HG03460 (cell line): ENCODE results near the gene TUFT1.
"Not testable (repeated sequence)": the region's sequence is repeated elsewhere in the genome, so short reads cannot be mapped to it uniquely, and the experiment has no call there.

Source experiments
- ATAC-seq: cut with Tn5 transposase; IDR thresholded peaks from one replicate; pipeline ENCODE4 v1.9.1; 2021; ENCODE audit not compliant: unreplicated experiment

Gene TUFT1

DNA sequence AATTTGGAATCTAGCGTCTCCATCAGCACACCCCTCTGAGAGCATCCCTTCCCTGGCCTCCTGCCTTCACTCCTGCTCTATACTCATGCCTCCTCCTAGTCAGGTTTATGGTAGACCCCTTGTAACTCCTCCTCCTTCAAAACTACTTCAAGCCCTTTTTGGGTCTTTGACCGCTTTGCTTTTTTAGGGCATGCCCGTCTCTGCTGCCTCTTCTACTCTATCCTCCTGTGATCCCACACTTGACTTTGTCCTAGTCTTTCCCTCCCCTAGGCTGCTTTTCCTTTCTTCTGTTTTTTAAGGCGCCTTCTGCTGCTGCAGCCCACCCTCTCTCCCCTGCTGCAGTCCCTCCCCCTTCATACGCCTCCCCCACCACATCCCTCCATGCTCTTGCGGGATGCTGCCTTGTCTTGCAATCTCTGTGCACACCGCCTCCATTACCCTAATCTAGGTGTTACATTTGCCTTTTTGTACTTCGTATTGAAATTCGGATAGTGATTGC lies 73.2 kb downstream of the TUFT1 start:
- no peak for ATAC-seq

DNA sequence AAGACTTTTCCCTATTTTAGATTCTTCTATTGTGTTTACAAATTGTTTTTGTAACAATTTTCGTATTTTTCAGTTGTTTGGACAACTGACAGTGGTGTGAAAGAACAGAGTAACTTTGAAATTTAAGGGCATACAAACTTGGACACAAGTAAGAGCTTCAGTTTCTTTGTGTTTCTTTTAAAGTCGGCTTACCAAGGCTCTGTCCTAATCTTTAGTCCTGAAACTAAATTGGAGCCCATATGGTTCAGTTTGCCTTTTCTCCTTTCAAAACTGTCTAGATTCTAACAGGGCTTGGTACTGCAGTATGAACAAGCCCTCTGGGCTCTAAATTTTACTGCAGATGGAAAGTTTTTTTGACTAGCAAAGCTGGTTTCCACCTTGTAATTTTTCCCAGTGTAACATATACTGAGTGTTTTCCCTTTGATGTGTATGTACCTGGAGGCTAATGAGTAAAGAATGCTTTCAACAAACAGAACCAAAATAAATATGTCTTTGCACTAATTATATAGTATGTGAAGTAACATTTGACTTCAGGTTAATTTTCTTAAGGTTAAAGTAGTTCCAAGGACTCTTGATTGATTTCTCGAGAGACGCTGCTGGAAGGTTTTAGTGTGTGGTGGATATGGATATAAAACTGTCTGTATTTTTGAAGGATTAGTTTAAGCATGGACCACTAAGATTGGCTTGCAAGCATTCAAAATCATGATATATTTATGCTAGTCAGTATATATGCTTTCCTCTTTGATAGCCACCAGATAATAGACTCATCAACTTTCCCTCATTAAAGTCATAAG lies 75.8 kb downstream of the TUFT1 start:
- no peak for ATAC-seq

DNA sequence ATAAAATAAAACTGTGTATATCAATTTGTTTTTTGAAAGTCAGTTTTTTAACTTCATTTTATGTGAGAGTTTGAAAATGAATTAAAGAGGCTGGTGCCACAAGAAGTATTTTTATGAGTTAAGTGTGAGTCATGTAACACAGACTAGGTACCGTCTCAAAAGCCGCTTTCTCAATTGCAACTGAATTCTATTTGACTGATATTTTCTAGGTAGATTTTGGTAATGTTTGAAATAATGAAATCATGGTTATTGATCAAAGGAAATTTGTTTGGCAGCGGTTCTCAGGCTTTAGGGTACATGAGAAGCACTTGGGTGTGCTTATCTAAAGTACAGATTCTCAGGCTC lies 76.4 kb downstream of the TUFT1 start:
- ATAC-seq, result no peak

DNA sequence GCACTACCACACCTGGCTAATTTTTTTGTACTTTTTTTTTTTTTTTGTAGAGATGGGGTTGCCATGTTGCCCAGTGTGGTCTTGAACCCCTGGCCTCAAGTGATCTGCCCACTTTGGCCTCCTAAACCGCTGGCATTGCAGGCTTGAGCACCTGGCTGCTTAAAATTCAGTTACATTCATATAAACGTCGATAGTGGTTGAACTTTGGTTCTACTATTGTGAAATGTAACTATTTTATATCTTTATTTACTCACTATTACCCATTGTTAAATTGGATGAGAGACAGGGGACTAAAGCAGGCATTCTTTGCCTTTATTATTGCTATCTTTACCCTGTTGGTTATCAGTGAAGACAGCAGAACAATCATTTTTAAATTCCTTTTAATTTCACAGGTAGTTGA lies 77.9 kb downstream of the TUFT1 start:
- no peak for ATAC-seq

DNA sequence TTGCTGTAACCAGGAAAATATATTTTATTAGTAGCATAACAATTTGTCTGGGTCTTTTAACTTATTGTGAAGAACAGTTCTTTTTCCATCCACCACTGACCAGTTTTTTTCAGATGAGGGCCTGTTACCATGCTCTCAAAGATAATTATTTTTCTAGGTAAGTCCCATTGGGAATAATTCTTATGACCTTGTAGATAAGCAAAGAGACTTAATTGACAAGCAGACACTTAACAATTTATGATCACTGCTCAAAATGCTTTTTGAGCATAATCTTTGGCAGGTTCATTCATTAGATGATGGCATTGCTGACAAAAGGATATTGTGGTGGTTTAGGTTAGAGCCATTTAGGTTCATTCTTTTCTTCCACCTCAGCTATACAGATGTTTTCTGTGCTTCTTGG lies 78.4 kb downstream of the TUFT1 start:
- ATAC-seq, result no peak

DNA sequence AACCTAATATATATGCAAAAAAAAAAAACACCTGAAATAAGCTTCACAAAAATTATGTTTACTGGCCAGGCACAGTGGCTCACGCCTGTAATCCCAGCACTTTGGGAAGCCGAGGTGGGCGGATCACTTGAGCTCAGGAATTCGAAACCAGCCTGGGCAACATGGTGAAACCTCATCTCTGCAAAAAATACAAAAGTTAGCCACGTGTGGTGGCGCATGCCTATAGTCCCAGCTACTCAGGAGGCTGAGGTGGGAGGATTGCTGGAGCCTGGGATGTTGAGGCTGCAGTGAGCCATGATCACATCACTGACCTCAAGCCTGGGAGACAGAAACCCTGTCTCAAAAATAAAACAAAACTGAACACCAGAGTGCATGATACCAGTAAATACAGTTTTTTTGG lies 78.9 kb downstream of the TUFT1 start:
- ATAC-seq, result not testable (repeated sequence)

DNA sequence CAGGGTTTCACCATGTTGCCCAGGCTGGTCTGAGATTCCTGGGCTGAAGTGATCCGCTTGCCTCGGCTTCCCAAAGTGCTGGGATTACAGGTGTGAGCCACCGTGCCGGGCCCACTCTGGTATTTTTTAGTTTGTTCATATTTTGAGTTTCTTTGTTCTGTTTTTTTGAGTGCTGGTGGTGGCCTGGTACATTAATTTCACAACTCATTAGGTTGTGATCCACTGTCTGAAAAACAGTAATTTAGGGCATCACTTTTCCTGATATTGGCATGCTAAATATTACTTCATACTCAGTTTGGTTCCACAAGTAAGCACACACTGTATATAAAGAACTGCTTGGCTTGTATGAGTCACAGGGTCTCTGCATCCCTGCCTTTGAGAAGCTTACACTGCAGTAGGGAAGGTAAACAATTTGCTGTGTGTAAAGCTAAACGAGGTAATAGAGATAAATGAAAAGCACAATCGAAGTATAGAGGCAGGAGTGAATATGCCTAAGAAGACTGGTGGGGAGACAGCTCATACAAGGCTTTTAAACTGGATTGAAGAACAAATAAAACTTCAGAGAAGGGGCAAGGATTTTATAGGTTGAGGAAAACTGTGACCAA lies 79.5 kb downstream of the TUFT1 start:
- no peak for ATAC-seq

DNA sequence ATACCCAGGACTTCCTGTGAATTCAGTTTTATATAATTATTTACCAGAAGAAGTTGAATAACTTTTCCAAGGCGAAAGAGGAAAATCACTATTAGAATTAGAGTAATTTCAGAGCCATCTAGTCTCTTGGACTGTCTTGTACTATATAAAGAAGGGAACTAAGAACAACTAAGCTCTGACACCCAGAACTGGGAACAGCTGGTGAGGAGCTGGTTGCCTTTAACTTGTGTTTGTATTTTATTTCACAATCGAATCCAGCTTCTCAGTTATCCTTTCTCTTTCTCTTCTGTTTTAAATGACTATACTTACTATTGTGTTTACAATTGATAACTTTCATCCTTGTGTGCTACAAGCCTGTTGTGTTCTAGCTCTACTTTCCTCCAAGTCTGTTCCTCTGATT lies 80.2 kb downstream of the TUFT1 start:
- ATAC-seq, result no peak

DNA sequence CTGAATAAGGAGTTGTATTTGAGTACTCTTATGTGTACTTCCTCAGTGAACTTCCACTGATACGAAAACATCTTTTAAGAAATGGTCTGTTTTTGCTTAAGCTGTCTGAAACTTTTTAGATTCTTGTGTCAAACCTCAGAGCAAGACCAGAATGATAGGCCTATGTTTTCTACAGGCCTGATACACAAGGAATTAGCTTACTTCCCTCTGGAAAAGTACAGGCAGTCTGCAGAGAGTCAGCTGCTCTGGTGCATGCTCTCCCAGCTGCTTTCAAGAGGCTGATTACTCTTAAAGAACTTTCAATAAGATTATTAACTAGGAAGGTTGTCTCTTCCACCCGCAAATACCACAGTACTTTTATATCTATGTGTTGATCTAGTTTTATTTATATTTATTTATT lies 81.2 kb downstream of the TUFT1 start:
- no peak for ATAC-seq

DNA sequence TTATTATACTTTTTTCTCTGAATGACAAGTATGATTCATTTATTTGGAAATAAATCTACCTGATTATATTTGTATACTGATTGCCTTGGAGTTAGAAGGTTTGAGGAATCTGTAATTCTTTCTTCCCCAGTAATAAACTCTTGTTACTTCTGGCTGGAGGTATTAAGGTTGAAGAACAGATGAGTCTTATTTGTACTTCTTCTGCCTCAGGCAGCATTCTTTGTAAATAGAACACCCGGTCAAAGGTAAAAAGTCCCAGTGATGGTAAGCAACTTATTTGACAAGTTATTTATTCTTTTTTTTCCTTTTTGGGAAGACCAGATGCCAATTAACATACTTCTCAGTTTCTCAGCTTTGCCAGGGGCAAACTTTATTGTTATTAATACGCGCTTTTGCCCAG lies 84.7 kb downstream of the TUFT1 start:
- ATAC-seq, result no peak

DNA sequence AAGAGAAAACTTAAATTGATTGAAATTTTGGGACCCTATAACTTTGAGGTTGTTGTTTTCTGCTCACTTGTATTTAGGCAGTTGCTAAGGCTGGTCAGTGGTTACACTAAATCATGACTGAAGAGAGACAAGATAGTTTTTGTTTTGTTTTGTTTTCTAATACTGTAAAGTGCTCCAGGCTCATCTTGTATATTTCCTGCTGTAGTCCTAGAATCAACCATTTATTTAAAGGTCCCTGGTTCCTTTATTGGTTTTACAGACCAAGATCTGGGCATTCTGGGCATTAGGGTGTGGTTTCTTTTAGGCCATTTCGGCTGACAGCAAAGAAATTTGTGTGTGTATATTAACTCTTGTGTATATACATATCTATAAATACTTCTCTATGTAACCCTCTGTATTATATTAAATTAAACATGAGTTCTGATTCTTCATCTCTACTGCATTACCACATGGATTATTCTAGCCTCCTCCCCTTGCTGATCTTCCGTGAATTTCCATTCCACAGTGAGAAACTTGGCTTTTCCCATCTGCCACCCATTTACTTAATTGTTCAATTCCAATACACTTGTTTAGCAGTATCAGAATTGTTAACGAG lies 86.7 kb downstream of the TUFT1 start:
- no peak for ATAC-seq

DNA sequence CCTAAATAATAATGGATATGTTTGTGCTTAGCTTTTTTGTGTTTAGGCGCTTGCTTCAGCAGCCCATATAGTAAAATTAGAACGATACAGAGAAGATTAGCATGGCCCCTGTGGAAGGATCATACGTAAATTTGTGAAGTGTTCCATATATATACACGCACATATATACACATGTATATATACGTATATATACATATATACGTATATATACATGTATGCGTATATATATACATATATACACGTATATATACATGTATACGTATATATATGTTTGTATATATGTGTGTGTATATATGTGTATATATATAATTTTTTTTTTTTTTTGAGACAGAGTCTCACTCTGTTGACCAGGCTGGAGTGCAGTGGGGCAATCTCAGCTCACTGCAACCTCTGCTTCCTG lies 89.2 kb downstream of the TUFT1 start:
- no peak for ATAC-seq
